ENCODE data around the gene SYVN1. TPM values are rescaled to one million over a fixed set of nuclear protein-coding genes. Genes with fewer than 3 reads are reported as not detected.

The SYVN1 gene
- polyA plus RNA-seq, 2 of the 4 experiments (the other 2 are of a cell fraction), result 21.4 to 25.1 TPM

DNA sequence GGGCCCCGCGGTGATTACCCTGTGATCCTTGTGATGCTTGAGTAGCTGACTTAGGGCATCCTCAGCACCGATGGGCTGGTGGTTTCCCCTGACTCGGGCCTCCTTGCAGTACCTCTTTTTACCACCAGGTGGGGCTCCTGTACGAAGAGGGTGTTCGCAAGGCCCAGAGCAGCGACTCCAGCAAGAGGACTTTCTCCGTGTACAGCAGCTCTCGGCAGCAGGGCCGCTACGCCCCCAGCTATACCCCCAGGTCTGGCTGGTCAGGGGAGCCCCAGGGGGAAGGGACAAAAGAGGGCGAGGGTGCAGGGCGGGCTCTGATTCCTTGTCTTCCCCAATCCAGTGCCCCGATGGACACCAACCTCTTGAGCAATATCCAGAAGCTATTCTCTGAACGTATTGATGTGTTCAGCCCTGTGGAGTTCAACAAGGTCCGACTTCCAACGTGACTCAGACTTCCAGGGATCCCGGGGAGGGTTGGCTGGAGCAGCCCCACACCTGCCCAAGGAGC is 23.9 kb downstream of the SYVN1 start:
- POLR2A ChIA-PET, result interaction anchor here (1.2 to 3.4 kb wide), 4 partner anchors 9 to 25 kb away, joined by 4 to 24 read pairs (median 10); partner anchors contain the start of genes FAU, MRPL49 and SYVN1
- peak overlapping the region; percentile 35; the same call in 2 of the 3 replicates for H3K4me2 ChIP-seq
- CTCF ChIA-PET, result interaction anchor here (0.6 to 6.6 kb wide), 38 partner anchors 8 to 399 kb away, joined by 3 to 153 read pairs (median 4); partner anchors contain the start of genes ARL2, CDCA5, FAU and MRPL49
- TF ChIP-seq FOSB (CRISPR knock-in tag; IDR thresholded peaks at IDR 0.05) (no peak), MAFK (IDR thresholded peaks at IDR 0.05; ENCODE audit: partially characterized antibody) (no peak), RAD21 (conservative IDR thresholded peaks at IDR 0.05 in 1 of 2, IDR thresholded peaks at IDR 0.05 in 1 of 2) (peak; percentile 49 to 53; a peak in 4 of 5 replicates), JUN (IDR thresholded peaks at IDR 0.05) (0 out of 5 replicates have a peak, but pooled peaks of 1 of the 2 experiments have one; percentile 38), MAZ (IDR thresholded peaks at IDR 0.05; ENCODE audit: borderline replicate concordance, low read depth, low read length) (no peak), SMC3 (IDR thresholded peaks at IDR 0.05) (peak; percentile 52), RARB (CRISPR knock-in tag; IDR thresholded peaks at IDR 0.05) (no peak), HOXB5 (CRISPR knock-in tag; IDR thresholded peaks at IDR 0.05) (no peak), TP53 (CRISPR knock-in tag; IDR thresholded peaks at IDR 0.05) (no peak), EHMT2 (IDR thresholded peaks at IDR 0.05; ENCODE audit: low read depth) (no peak), NPAS2 (CRISPR knock-in tag; IDR thresholded peaks at IDR 0.05; ENCODE audit: borderline replicate concordance) (no peak), JUNB (IDR thresholded peaks at IDR 0.05) (no peak), ZFP36 (IDR thresholded peaks at IDR 0.05; ENCODE audit: borderline replicate concordance, partially characterized antibody) (no peak), TFCP2L1 (CRISPR knock-in tag; IDR thresholded peaks at IDR 0.05) (no peak), RFX5 (IDR thresholded peaks at IDR 0.05) (no peak), NFE2L2 (conservative IDR thresholded peaks at IDR 0.05; ENCODE audit: low read length) (no peak), HDAC2 (IDR thresholded peaks at IDR 0.05) (no peak), ZC3H11A (IDR thresholded peaks at IDR 0.05) (no peak), NR3C1 (IDR thresholded peaks at IDR 0.05) (no peak), CEBPB (IDR thresholded peaks at IDR 0.05) (peak in 1 of 2 experiments; percentile 60; a peak in 2 of 4 replicates), CBX8 (IDR thresholded peaks at IDR 0.05) (no peak), POLR2A (IDR thresholded peaks at IDR 0.05; ENCODE audit: low read length) (no peak), KDM1A (IDR thresholded peaks at IDR 0.05; ENCODE audit: low read depth) (no peak), GATA3 (IDR thresholded peaks at IDR 0.05; ENCODE audit: borderline replicate concordance) (no peak), RNF2 (IDR thresholded peaks at IDR 0.05; ENCODE audit: borderline replicate concordance, low read depth) (no peak), ZNF302 (CRISPR knock-in tag; IDR thresholded peaks at IDR 0.05) (no peak), RCOR1 (IDR thresholded peaks at IDR 0.05; ENCODE audit: low read depth, low read length) (no peak), SREBF2 (IDR thresholded peaks at IDR 0.05) (no peak)
- TF ChIP-seq, protein P1, sequence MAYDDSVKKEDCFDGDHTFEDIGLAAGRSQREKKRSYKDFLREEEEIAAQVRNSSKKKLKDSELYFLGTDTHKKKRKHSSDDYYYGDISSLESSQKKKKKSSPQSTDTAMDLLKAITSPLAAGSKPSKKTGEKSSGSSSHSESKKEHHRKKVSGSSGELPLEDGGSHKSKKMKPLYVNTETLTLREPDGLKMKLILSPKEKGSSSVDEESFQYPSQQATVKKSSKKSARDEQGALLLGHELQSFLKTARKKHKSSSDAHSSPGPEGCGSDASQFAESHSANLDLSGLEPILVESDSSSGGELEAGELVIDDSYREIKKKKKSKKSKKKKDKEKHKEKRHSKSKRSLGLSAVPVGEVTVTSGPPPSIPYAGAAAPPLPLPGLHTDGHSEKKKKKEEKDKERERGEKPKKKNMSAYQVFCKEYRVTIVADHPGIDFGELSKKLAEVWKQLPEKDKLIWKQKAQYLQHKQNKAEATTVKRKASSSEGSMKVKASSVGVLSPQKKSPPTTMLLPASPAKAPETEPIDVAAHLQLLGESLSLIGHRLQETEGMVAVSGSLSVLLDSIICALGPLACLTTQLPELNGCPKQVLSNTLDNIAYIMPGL (CRISPR knock-in tag; IDR thresholded peaks at IDR 0.05; ENCODE audit: borderline replicate concordance), result no peak
- TF ChIP-seq, protein P2, sequence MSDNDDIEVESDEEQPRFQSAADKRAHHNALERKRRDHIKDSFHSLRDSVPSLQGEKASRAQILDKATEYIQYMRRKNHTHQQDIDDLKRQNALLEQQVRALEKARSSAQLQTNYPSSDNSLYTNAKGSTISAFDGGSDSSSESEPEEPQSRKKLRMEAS (IDR thresholded peaks at IDR 0.05), result no peak
- TF ChIP-seq, protein P3, sequence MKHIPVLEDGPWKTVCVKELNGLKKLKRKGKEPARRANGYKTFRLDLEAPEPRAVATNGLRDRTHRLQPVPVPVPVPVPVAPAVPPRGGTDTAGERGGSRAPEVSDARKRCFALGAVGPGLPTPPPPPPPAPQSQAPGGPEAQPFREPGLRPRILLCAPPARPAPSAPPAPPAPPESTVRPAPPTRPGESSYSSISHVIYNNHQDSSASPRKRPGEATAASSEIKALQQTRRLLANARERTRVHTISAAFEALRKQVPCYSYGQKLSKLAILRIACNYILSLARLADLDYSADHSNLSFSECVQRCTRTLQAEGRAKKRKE (CRISPR knock-in tag; IDR thresholded peaks at IDR 0.05; ENCODE audit: low read depth), result no peak
- TF ChIP-seq, protein P4, sequence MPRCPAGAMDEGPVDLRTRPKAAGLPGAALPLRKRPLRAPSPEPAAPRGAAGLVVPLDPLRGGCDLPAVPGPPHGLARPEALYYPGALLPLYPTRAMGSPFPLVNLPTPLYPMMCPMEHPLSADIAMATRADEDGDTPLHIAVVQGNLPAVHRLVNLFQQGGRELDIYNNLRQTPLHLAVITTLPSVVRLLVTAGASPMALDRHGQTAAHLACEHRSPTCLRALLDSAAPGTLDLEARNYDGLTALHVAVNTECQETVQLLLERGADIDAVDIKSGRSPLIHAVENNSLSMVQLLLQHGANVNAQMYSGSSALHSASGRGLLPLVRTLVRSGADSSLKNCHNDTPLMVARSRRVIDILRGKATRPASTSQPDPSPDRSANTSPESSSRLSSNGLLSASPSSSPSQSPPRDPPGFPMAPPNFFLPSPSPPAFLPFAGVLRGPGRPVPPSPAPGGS (IDR thresholded peaks at IDR 0.05), result no peak
- TF ChIP-seq, protein P5, sequence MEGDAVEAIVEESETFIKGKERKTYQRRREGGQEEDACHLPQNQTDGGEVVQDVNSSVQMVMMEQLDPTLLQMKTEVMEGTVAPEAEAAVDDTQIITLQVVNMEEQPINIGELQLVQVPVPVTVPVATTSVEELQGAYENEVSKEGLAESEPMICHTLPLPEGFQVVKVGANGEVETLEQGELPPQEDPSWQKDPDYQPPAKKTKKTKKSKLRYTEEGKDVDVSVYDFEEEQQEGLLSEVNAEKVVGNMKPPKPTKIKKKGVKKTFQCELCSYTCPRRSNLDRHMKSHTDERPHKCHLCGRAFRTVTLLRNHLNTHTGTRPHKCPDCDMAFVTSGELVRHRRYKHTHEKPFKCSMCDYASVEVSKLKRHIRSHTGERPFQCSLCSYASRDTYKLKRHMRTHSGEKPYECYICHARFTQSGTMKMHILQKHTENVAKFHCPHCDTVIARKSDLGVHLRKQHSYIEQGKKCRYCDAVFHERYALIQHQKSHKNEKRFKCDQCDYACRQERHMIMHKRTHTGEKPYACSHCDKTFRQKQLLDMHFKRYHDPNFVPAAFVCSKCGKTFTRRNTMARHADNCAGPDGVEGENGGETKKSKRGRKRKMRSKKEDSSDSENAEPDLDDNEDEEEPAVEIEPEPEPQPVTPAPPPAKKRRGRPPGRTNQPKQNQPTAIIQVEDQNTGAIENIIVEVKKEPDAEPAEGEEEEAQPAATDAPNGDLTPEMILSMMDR (IDR thresholded peaks at IDR 0.05), result peak; percentile 73
- TF ChIP-seq, protein P6, sequence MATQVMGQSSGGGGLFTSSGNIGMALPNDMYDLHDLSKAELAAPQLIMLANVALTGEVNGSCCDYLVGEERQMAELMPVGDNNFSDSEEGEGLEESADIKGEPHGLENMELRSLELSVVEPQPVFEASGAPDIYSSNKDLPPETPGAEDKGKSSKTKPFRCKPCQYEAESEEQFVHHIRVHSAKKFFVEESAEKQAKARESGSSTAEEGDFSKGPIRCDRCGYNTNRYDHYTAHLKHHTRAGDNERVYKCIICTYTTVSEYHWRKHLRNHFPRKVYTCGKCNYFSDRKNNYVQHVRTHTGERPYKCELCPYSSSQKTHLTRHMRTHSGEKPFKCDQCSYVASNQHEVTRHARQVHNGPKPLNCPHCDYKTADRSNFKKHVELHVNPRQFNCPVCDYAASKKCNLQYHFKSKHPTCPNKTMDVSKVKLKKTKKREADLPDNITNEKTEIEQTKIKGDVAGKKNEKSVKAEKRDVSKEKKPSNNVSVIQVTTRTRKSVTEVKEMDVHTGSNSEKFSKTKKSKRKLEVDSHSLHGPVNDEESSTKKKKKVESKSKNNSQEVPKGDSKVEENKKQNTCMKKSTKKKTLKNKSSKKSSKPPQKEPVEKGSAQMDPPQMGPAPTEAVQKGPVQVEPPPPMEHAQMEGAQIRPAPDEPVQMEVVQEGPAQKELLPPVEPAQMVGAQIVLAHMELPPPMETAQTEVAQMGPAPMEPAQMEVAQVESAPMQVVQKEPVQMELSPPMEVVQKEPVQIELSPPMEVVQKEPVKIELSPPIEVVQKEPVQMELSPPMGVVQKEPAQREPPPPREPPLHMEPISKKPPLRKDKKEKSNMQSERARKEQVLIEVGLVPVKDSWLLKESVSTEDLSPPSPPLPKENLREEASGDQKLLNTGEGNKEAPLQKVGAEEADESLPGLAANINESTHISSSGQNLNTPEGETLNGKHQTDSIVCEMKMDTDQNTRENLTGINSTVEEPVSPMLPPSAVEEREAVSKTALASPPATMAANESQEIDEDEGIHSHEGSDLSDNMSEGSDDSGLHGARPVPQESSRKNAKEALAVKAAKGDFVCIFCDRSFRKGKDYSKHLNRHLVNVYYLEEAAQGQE (IDR thresholded peaks at IDR 0.05), result no peak

More for the DNA sequence above, 23.9 kb downstream of the SYVN1 start:
- ATAC-seq (peak; percentile 33 to 70), DNase-seq (ENCODE audit: low read depth in 1 of 2, low spot score in 1 of 2) (peak; percentile 81 to 86), FAIRE-seq (no peak)
- Histone ChIP-seq H3K4me1 (peaks cover 22% of the 10 kb centered on the region; the same call in 2 of the 3 replicates), H3K9me3 (no peaks in the 10 kb centered on the region), H3K4me3 (no peak overlapping the region), H3K27ac (peak overlapping the region in 1 of 2 experiments; percentile 69; a peak in 3 of 6 replicates)
- WGBS (ENCODE audit: missing lambda C conversion rate), result 6% methylated on average over 16 of the region's 18 CpGs
